Hepatocyte (in vitro differentiated cells): ENCODE results near the gene ECT2.

Experiments
- CTCF ChIP-seq: fragments of 200-600 bp; sonication (generic); IDR thresholded peaks from 2 replicates; pipeline ENCODE4 v1.5.1; 2016; ENCODE audit warnings: antibody characterized with exemption, mild to moderate bottlenecking; ENCODE audit not compliant: poor library complexity
- EZH2 ChIP-seq: fragments of 200-600 bp; sonication (generic); IDR thresholded peaks from 2 replicates; pipeline ENCODE4 v1.6.1; 2016; ENCODE audit warnings: antibody characterized with exemption, mild to moderate bottlenecking, borderline replicate concordance

- TF ChIP-seq CTCF (no peak), EZH2 (no peak)
These were observed 89.2 kb downstream of the ECT2 start for GRCh38 chr3:172839679-172840078.
